Activated CD8-positive, alpha-beta memory T cell treated with anti-CD3 and anti-CD28 coated beads, Interleukin-2, amount 50 U/mL, for 24 hours (primary cell): Measurements from ENCODE around the gene STK25.

Experiments used
- DNase-seq: peaks from one replicate; pipeline ENCODE4 v3.0.0-alpha.2; 2020; ENCODE audit errors: extremely low read depth

STK25 gene

DNA sequence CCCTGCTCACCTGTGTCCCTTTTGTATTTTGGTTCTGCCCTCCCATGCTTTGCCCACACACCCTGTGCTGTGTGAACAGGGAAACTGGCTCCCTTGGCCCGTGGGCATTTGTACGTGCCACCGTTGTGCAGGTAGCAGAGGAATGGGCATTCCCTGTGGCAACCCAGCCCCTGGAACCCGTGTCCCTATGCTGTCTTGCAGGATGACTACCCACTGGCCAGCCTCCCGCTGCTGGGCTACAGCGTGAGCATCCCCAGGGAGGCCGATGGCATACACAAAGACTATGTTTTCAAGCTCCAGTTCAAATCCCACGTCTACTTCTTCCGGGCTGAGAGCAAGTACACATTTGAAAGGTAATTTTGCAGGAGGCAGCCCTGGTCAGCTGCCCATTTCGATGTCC is 15.3 kb downstream of the STK25 start:
- no peak for DNase-seq

GRCh38 chr2:241492174-241492565 is 16.2 kb downstream of the STK25 start:
- DNase-seq, result no peak

GRCh38 chr2:241491549-241492173 is 16.7 kb downstream of the STK25 start:
- no peak for DNase-seq

DNA sequence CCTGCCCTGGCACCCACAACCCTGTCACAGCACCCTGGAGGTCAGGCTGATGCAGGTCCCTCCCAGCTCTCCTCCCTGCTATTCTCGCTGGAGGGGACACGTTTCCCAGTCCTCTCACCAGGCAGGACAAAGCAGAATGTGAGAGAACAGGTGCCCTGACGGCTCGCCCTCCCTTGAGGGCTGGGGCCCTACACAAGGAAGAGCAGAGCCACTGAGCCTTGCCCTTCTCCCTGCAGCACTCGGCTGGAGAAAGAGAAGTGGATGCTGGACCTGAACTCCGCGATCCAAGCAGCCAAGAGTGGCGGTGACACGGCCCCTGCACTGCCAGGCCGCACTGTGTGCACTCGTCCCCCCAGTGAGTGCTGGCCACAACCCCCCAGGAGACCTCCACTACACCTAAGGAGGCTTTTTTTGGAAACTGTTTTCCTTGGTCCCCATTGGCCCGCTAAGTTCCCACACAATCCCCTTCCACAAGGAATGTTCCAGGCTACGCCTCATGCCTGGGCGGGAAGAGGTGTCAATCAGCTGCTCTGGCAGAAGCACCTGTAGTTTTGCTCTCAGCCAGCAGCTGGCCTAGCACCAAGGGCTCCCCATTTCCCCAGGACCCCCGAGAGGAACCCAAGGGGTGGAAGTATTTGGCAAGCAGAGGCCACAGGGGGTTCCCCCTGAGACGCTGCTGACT is 17.4 kb downstream of the STK25 start:
- DNase-seq, result no peak

DNA sequence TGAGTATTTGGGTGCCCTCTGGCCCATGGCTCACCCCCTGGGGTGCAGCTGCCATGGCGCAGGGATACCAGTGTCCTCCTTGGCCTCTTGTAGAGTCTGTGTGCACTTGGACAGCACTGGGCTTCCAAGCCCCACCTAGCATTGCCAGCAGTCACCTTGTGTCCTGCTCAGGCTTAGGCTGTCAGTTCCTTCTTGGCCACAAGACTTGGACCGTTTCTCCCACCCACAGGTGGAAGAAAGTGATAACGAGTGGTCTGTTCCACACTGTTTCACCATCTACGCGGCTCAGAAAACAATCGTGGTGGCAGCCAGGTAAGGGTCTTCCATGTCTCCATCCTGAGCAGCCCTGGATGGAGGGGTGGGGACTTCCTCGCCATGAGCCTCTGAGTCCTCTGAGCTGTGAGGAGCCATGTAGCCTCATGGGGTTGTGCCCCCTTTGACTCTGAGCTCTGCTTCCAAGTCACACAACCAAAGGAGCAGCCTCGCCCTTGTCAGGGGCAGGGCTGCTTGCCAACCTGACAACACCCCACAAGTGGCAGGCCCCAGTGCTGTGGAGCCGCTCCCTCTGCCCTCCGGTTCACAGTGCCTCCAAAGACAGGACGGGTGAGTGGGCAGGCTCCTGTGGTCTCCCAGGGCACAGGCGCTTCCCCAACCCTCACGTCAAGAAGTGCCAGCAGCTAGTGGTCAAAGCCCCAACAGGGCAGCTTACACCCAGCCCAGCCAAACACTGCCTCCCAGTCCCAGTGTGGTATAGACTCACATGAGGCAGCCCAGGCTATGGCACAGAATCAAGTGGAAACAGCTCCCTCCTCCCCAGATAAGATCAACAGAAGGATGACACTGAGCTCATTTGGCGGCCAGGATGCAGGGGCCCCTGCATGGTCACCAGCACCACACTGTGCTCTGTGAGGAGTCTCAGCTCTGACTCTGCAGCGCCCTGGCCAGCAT is 18.4 kb downstream of the STK25 start:
- no peak for DNase-seq

DNA sequence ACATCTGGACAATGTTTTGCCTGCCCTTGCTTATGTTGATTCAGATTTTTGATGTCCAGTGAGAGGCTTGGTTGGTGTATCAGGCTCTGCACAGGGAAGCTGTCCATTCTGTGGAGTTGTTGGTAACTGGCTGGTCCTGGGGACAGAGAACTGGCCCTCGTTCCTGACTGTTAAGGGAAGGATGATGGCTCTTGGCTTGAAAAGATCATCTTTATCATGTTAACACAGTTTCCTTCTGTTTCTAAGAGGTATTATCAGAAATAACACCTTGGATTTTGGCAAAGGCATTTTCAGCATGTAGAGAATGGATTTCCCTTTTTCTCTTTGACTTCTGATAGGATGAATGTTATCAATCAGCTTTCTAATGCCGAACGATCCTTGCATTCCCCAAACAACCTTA is 19.3 kb downstream of the STK25 start:
- DNase-seq, result no peak

GRCh38 chr2:241485172-241485911 is 23.0 kb downstream of the STK25 start:
- no peak for DNase-seq

DNA sequence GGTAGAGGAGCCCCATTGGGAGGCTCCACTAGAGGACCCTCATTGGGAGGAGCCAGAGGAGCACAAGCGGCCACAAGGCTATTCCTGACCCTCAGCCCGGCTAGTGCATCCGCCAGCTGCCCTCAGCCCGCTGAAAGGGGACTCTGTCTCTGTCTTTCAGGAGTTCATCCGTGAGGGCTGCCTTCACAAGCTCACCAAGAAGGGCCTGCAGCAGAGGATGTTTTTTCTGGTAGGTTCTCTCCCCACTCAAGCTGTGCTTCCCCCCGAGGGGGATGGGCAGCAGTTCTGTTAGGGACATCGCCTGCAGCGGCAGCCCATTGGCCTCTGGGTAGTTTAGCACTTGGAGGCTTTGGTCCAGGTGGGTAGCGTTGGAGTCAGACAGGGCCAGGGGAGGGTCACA is 25.1 kb downstream of the STK25 start:
- DNase-seq, result no peak

- DNase-seq, result no peak
These were observed 26.0 kb downstream of the STK25 start for GRCh38 chr2:241482126-241482955.

GRCh38 chr2:241481687-241482086 is 26.7 kb downstream of the STK25 start:
- DNase-seq, result no peak

DNA sequence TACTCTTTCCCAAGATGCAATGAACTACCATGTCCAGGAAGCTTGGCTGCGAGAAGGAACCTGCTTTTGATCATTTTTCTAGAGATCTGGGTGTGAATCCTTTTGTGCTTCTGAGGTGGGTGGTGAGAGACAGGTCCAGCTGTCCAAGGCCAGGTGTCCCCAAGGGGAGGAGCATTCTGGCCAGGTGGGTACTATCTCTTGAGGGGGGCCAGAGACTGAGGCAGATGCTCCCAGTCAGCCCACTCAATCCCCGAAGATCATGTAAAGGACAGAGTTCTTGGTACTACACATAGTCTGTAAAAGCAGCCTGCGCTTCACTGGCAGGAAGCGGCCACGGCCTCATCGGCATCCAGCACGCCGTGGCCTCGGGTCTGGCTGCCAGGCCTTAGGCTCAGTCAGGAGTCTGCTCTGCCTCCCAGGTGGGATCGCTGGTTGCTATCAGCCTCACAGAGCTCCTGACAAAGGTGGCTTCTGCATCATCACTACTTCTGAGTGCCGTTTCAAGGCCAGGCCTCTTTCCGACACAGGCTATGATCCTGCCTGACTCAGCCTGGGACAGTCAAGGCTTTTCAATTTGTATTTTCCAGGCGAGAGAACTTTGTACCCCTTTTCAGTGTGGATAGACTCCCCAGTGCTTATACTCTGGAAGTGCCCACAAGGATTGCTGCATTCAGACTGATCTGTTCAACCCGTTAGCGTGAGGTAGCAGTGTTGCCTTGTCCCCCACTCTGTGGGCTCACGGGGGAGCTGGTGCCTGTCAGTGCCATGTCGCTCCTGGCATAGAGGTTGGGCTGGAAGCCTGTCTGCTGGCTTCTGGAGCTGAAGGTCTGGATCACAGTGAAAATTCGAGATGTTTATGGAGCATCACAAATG is 29.1 kb downstream of the STK25 start:
- DNase-seq, result no peak

DNA sequence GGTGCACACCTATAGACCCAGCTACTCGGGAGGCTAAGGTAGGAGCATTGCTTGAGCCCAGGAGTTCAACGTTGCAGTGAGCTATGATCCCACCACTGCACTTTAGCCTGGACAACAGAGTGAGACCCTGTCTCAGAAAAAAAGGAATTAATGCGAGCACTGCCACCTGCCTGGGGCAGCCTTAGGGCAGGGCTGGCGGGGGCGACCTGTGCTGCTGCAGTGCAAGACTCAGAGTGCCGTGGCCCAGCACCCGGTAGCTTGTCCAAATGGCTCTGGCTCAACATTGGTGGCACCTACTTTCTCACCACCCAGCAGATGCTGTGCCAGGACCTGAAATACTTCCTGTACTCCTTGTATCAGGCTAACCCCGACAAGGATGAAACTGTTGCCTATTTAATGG is 30.2 kb downstream of the STK25 start:
- no peak for DNase-seq

DNA sequence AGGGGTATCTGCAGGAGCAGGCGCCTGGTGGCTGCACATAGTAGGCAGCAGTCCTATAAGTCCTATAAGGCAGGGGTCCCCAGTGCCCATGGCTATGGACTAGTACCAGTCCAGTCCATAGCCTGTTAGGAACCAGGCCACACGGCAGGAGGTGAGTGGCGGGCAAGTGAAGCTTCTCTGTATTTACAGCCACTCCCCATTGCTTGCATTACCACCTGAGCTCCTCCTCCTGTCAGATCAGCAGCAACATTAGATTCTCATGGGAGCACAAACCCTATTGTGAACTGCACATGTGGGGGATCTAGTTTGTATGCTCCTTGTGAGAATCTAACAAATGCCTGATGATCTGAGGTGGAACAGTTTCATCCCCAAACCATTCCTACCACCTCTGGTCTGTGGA is 33.1 kb downstream of the STK25 start:
- no peak for DNase-seq

DNA sequence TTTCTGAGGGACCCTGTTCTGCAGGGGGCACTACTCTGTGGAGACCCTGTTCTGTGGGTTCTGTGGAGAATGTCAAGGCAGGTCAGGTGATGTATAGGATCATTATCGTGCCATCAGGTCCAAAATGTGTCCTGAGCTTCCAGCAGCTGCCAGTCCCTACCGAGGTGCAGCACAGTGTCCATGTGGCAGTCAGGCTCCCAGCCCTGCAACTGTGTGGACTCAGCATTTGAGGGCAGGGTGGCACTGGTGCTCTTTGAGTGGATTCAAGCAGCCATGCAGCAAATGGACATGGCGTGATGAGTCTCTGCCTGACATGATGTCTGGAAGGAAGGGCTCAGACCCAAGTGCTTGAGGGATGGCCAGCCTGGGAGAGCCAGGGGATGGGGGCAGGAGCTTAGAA is 35.0 kb downstream of the STK25 start:
- DNase-seq, result no peak

DNA sequence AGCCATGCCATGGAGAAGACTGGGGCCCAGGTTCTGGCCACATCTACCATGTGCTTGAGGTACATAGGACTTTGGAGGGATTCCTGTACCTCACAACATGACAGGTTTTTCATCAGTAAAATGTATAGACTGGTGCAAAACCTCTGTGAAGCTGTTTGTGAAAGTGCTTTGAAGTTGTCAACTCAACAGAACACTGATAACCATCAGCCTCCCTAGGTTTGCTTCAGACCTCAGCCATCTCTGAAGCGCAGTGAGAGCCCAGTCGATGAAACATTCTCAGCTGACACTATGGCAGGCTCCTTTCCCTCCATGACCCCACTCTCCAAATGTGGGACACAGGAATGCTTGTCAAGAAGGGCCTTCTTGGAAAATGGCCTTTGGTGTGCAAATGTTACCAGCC is 38.6 kb downstream of the STK25 start:
- no peak for DNase-seq

DNA sequence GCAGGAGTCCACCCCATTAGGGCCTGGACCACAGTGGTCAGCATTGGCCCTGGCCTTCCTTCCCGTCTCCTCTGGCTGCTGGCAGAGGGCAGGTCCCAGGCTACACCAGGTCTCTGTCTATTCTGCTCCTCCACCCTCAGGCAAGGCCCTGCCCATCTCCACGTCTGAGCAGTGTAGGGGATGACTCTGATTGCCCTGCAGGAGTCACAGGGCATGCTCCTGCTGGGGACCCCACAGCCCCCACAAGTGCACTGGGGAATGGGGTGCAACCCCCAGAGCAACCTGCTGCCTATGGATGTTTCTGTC is 40.0 kb downstream of the STK25 start:
- DNase-seq, result no peak

DNA sequence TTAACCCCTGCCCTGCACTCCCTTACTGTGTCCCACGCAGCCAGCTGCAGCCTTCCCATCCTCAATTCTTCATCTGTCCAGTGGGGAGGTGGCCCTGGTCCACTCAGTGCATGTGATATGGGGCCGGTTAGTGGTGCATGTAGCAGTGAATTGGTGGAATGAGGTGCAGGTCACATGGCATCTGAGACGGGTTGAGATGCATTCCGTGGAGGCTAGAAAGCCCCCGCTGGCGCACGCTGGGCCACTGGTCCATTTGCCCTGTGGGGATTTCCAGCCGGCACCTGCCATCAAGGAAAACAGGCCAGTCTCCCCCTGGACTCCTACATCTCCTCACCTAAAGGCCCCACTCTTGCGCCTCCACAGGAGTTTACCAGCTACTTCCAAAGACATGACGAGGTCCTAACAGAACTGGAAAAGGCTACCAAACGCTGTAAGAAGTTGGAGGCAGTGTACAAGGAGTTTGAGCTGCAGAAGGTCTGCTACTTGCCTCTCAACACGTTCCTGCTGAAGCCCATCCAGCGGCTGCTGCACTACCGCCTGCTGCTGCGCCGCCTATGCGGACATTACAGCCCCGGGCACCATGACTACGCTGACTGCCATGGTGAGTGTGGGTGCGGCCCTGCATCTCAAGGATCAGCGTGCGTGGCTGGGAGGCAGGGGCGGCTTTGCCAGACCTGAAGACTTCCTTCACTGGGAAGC is 40.5 kb downstream of the STK25 start:
- DNase-seq, result no peak

DNA sequence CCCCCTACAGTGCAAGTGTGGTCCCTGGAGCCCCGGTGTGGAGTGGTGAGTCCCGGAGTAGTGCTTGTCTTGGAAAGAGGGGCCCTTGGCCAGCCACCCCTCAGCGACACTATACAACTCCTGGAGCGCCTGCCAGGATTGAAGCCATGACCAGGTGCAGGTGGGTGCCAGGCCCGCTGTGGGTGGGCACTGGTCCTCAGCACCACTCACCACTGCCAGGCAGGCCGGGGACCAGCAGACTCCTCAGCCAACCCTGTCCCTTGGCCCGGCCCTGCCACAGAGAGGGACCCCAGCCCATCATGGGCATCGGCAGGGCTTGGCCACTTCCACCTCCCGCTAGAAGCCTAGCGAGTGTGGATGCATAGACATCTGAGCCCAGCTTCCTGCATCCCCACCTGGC is 42.2 kb downstream of the STK25 start:
- DNase-seq, result no peak

- DNase-seq, result no peak
These were observed 42.8 kb downstream of the STK25 start for GRCh38 chr2:241465543-241465942.
